ENCODE data around the gene PEX11B.

GRCh38 chr1:145871994-145872924 is 46.3 kb downstream of the PEX11B start:
- TF ChIP-seq CTCF (conservative IDR thresholded peaks at IDR 0.05; ENCODE audit: low read depth, low read length), result no peak
- TF ChIP-seq EZH2 (IDR thresholded peaks at IDR 0.05; ENCODE audit: borderline replicate concordance, low read depth, low read length, poor library complexity, severe bottlenecking), result no peak
